SK-N-SH treated with all-trans-retinoic acid at 6 μM for 48 hours (cell line): Measurements from ENCODE around the gene APOF.

ENCODE experiments used
- ATAC-seq: fragments of 200-7000 bp; cut with Tn5 transposase; 3 replicates; pipeline ENCODE4 v1.9.1; 2020; ENCODE audit warnings: mild to moderate bottlenecking, moderate library complexity
- CREB5 ChIP-seq: fragments of 250-450 bp; sonication (Bioruptor Pico); IDR thresholded peaks from 2 replicates; pipeline ENCODE4 v1.5.1; 2020; ENCODE audit warnings: low read depth, mild to moderate bottlenecking, moderate library complexity
- CSDC2 ChIP-seq: fragments of 250-450 bp; sonication (Bioruptor Pico); IDR thresholded peaks from 2 replicates; pipeline ENCODE4 v1.5.0; 2020; ENCODE audit warnings: mild to moderate bottlenecking, moderate library complexity
- GLIS3 ChIP-seq: fragments of 250-450 bp; sonication (Bioruptor Pico); IDR thresholded peaks from 2 replicates; pipeline ENCODE4 v1.5.0; 2020; ENCODE audit warnings: mild to moderate bottlenecking, moderate library complexity
- ISL1 ChIP-seq: fragments of 250-450 bp; sonication (Bioruptor Pico); IDR thresholded peaks from 2 replicates; pipeline ENCODE4 v2.1.2; 2022; ENCODE audit warnings: mild to moderate bottlenecking, moderate library complexity
- TOX ChIP-seq: fragments of 250-450 bp; sonication (Bioruptor Pico); IDR thresholded peaks from 2 replicates; pipeline ENCODE4 v1.8.0; 2021; ENCODE audit warnings: mild to moderate bottlenecking, moderate library complexity, borderline replicate concordance
- ZNF565 ChIP-seq: fragments of 450-650 bp; formaldehyde crosslinking; conservative IDR thresholded peaks from 2 replicates; pipeline ENCODE4 v1.5.0; 2020; ENCODE audit warnings: low read depth, mild to moderate bottlenecking, moderate library complexity

Gene APOF

GRCh38 chr12:56311003-56311402, 51.7 kb downstream of the APOF start:
- TF ChIP-seq TOX (CRISPR knock-in tag): no peak
- TF ChIP-seq CREB5: no peak
- no peak for TF ChIP-seq ZNF565 (CRISPR knock-in tag)
- no peak for TF ChIP-seq GLIS3 (CRISPR knock-in tag)
- TF ChIP-seq CSDC2 (CRISPR knock-in tag): no peak
- no peak for TF ChIP-seq ISL1
- no peak for ATAC-seq
